Sigmoid colon (tissue), 7 donors: Measurements from ENCODE around the gene PIK3R5. TPM values are rescaled to one million over a fixed set of nuclear protein-coding genes. Genes with fewer than 3 reads are reported as not detected.

ENCODE experiments used
- DNase-seq: peaks from one replicate; pipeline ENCODE4 v3.0.0-alpha.2; 2019
- H3K27ac ChIP-seq, 4 donors: fragments of 200-600 bp; sonication (generic); one replicate each; pipeline ENCODE4 v1.5.1; 2016 to 2019; ENCODE audit warnings: mild to moderate bottlenecking in 1 of 4
- H3K27me3 ChIP-seq, 3 donors: fragments of 200-600 bp; sonication (generic); one replicate each; pipeline ENCODE4 v1.5.1; 2019; ENCODE audit warnings: mild to moderate bottlenecking in 1 of 3
- H3K36me3 ChIP-seq, 4 donors: fragments of 200-600 bp; sonication (generic); one replicate each; pipeline ENCODE4 v1.5.1; 2016 to 2019
- H3K4me1 ChIP-seq, 4 donors: fragments of 200-600 bp; sonication (generic); one replicate each; pipeline ENCODE4 v1.5.1; 2017 to 2019
- H3K4me3 ChIP-seq, 4 donors: fragments of 200-600 bp; sonication (generic); one replicate each; pipeline ENCODE4 v1.5.1; 2017 to 2019; ENCODE audit warnings: mild to moderate bottlenecking in 2 of 4, moderate library complexity in 1 of 4
- H3K9me3 ChIP-seq, 4 donors: fragments of 200-600 bp in 3 of 4; sonication (generic) in 3 of 4; one replicate each; pipeline versions ENCODE4 v1.5.1 to v1.6.1; 2013 to 2019
- EP300 ChIP-seq, 4 donors: sonication (generic); formaldehyde crosslinking; IDR thresholded peaks; one replicate each; pipeline ENCODE4 v1.6.1; 2017; ENCODE audit warnings: antibody characterized with exemption in 4 of 4
- POLR2A ChIP-seq, 2 donors: fragments of 450-650 bp; IDR thresholded peaks; one replicate each; pipeline ENCODE4 v1.6.1; 2016; ENCODE audit warnings: antibody characterized with exemption in 2 of 2, mild to moderate bottlenecking in 2 of 2, moderate library complexity in 2 of 2
- POLR2AphosphoS5 ChIP-seq, 4 donors: sonication (generic); formaldehyde crosslinking; IDR thresholded peaks; one replicate each; pipeline ENCODE4 v1.6.1; 2017; ENCODE audit warnings: antibody characterized with exemption in 4 of 4
- WGBS, 2 donors: extraction: QIAGEN DNeasy Blood & Tissue Kit; methylation state at CpG; one replicate each; pipeline ENCODE4 v1.1.7; 2013; 5-methylcytosine and 5-hydroxymethylcytosine counted together
- intact Hi-C: fragments of 100-400 bp; cut with DNase I; formaldehyde crosslinking; loops from one replicate; pipeline ENCODE4 v1.15.1; 2023
- polyA plus RNA-seq, 3 donors: library from polyadenylated mRNA; stranded (reverse); fragments of 200-250 nt; gene quantifications; one replicate each; pipeline ENCODE4 v1.2.3, GENCODE V29; 2013
- total RNA-seq, 4 donors: library from RNA; depleted of rRNA; stranded (reverse); fragments of >200 nt; gene quantifications; one replicate each; pipeline ENCODE4 v1.1.0, GENCODE V29; 2016
- TF ChIP-seq, protein P1 (sequence below), 4 experiments: fragments of 450-650 bp in 3 of 4; fragments of 200-600 bp in 1 of 4; IDR thresholded peaks; one replicate each; pipeline ENCODE4 v1.5.1; 2016 to 2019; ENCODE audit warnings: antibody characterized with exemption in 4 of 4, mild to moderate bottlenecking in 3 of 4, moderate library complexity in 2 of 4
- donor health status: healthy with polysubstance abuse.
- donor health status: Bipolar disorder and iron deficiency.
- donor health status: healthy.

The PIK3R5 gene
- total and polyA plus RNA-seq, 7 donors, result 2.4 to 13.6 (median 8.2) TPM

DNA sequence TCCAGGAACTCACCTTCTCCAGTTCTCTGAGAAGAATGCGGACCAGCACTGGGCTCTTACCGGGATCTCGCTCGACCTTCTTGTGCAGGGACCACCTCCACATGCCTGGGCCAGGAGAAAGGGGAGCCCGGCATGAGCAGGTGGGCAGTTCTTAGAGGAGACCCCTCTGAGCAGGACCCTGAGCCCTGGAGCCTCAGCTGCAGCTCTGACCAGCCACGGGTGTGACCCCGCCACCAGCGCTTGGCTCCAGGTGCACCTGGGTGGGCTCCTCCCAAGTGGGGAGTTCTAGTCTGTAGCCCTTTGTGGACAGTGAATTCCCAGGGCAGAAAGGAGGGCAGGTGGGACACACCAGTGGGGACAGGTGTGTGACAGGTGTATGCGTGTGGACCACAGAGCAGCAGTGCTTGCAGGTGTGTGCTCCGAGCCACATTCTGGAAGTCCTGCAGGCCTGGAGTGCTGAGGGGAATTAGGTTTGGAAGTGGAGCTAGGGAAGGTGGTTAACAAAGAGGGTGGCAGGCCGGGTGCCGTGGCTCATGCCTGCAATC lies 126.9 kb downstream of the PIK3R5 start:
- Histone ChIP-seq H3K36me3 (no peaks in the 10 kb centered on the region), H3K27ac (no peak overlapping the region), H3K4me1 (no peaks in the 10 kb centered on the region), H3K27me3 (peaks cover 0 to 25% (median 3%) of the 10 kb centered on the region in 3 donors), H3K9me3 (no peaks in the 10 kb centered on the region), H3K4me3 (no peak overlapping the region)
- 91 to 94% methylated on average over 12 of the region's 12 CpGs for WGBS, 2 donors
- TF ChIP-seq POLR2A (IDR thresholded peaks at IDR 0.05) (no peak), EP300 (IDR thresholded peaks at IDR 0.05) (no peak), POLR2AphosphoS5 (IDR thresholded peaks at IDR 0.05) (no peak)
- TF ChIP-seq, protein P1, sequence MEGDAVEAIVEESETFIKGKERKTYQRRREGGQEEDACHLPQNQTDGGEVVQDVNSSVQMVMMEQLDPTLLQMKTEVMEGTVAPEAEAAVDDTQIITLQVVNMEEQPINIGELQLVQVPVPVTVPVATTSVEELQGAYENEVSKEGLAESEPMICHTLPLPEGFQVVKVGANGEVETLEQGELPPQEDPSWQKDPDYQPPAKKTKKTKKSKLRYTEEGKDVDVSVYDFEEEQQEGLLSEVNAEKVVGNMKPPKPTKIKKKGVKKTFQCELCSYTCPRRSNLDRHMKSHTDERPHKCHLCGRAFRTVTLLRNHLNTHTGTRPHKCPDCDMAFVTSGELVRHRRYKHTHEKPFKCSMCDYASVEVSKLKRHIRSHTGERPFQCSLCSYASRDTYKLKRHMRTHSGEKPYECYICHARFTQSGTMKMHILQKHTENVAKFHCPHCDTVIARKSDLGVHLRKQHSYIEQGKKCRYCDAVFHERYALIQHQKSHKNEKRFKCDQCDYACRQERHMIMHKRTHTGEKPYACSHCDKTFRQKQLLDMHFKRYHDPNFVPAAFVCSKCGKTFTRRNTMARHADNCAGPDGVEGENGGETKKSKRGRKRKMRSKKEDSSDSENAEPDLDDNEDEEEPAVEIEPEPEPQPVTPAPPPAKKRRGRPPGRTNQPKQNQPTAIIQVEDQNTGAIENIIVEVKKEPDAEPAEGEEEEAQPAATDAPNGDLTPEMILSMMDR (IDR thresholded peaks at IDR 0.05), result no peak
- intact Hi-C loops, result no loop called here
- DNase-seq, result peak; percentile 35

DNA sequence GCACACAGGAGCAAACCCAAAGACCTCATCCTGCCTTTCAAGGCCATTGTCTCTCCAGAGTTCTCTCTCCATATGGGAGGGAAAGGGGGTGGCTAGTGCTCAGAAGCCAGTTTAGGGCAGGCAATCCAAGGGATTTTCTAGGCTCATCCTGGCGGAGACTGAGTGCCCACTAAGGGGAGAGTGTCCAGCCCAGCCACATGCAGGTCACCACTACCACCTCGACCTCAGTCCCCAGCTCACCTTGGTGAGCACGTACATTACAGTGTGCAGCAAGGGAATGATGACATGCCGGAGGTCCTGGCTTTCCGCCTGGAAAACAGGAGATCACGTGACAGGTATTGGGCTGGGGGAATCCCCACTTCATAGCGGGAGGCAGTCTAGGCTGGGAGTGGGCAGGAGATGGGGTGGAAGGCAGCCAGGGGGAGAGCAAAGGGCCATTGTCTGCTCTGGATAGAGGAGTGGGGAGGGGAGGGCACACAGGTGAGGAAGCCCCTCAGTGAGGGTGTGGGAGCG lies 127.9 kb downstream of the PIK3R5 start:
- WGBS, 2 donors, result 32 to 61% methylated on average over 8 of the region's 8 CpGs
- intact Hi-C loops, result no loop called here
- peaks cover 0 to 35% (median 13%) of the 10 kb centered on the region in 3 donors for H3K27me3 ChIP-seq

GRCh38 chr17:8836821-8837562 lies 128.5 kb downstream of the PIK3R5 start:
- intact Hi-C loops, result no loop called here

More for the DNA sequence above, 127.9 kb downstream of the PIK3R5 start:
- no peak overlapping the region for H3K4me3 ChIP-seq
- H3K27ac ChIP-seq, result no peak overlapping the region
- no peaks in the 10 kb centered on the region for H3K9me3 ChIP-seq
- TF ChIP-seq POLR2A (IDR thresholded peaks at IDR 0.05), result no peak
- no peak for TF ChIP-seq EP300 (IDR thresholded peaks at IDR 0.05)
- no peak for TF ChIP-seq POLR2AphosphoS5 (IDR thresholded peaks at IDR 0.05)
- TF ChIP-seq, protein P1 (IDR thresholded peaks at IDR 0.05), result no peak
- peak; percentile 57 for DNase-seq
- H3K4me1 ChIP-seq, result no peaks in the 10 kb centered on the region
- no peaks in the 10 kb centered on the region for H3K36me3 ChIP-seq

GRCh38 chr17:8835631-8836364 lies 129.7 kb downstream of the PIK3R5 start:
- Histone ChIP-seq H3K36me3 (no peaks in the 10 kb centered on the region), H3K27ac (no peak overlapping the region), H3K9me3 (no peaks in the 10 kb centered on the region), H3K4me1 (no peaks in the 10 kb centered on the region), H3K4me3 (no peak overlapping the region), H3K27me3 (peaks cover 0 to 44% (median 19%) of the 10 kb centered on the region in 3 donors)
- intact Hi-C loops, result no loop called here
- TF ChIP-seq, protein P1 (IDR thresholded peaks at IDR 0.05), result no peak
- no peak for TF ChIP-seq EP300 (IDR thresholded peaks at IDR 0.05)
- WGBS, 2 donors, result 86 to 90% methylated on average over 6 of the region's 6 CpGs
- DNase-seq, result no peak

More at GRCh38 chr17:8836821-8837562, 128.5 kb downstream of the PIK3R5 start:
- 61 to 75% methylated on average over 15 of the region's 15 CpGs for WGBS, 2 donors
- Histone ChIP-seq H3K27ac (no peak overlapping the region), H3K4me1 (no peaks in the 10 kb centered on the region), H3K36me3 (no peaks in the 10 kb centered on the region), H3K9me3 (no peaks in the 10 kb centered on the region), H3K4me3 (no peak overlapping the region), H3K27me3 (peaks cover 0 to 39% (median 14%) of the 10 kb centered on the region in 3 donors)
- peak; percentile 40 for DNase-seq
- TF ChIP-seq EP300 (IDR thresholded peaks at IDR 0.05) (no peak), POLR2AphosphoS5 (IDR thresholded peaks at IDR 0.05) (no peak), POLR2A (IDR thresholded peaks at IDR 0.05) (no peak)
- TF ChIP-seq, protein P1 (IDR thresholded peaks at IDR 0.05), result no peak
